AG09319 (cell line): ENCODE measurements around the gene CDH13.

Source experiments
- DNase-seq: peaks from one replicate; pipeline ENCODE4 v3.0.0-alpha.2; 2010; ENCODE audit warnings: low read depth; ENCODE audit errors: extremely low read depth
- CTCF ChIP-seq: IDR thresholded peaks from 2 replicates; pipeline ENCODE4 v1.5.1; 2011; ENCODE audit warnings: low read depth, mild to moderate bottlenecking, inconsistent platforms, low read length, moderate library complexity

Gene CDH13

GRCh38 chr16:82668094-82668493 is 41.3 kb downstream of the CDH13 start:
- DNase-seq = no peak
- TF ChIP-seq CTCF = no peak

- no peak for DNase-seq
- TF ChIP-seq CTCF = peak; percentile 19; the same call in 1 of the 2 replicates
Observed at GRCh38 chr16:82671741-82672140, 45.0 kb downstream of the CDH13 start.

- no peak for TF ChIP-seq CTCF
- DNase-seq = no peak
Observed at GRCh38 chr16:82672676-82673075, 45.9 kb downstream of the CDH13 start.

GRCh38 chr16:82675300-82675699 is 48.5 kb downstream of the CDH13 start:
- DNase-seq = no peak
- TF ChIP-seq CTCF = no peak

GRCh38 chr16:82681592-82681991 is 54.8 kb downstream of the CDH13 start:
- no peak for TF ChIP-seq CTCF
- DNase-seq = no peak

- no peak for DNase-seq
- no peak for TF ChIP-seq CTCF
Observed at GRCh38 chr16:82682767-82683166, 56.0 kb downstream of the CDH13 start.

GRCh38 chr16:82684256-82684655 is 57.5 kb downstream of the CDH13 start:
- no peak for DNase-seq
- TF ChIP-seq CTCF = no peak
